Measurements from ENCODE around the gene UBE2S. TPM values are rescaled to one million over a fixed set of nuclear protein-coding genes. Genes with fewer than 3 reads are reported as not detected.

Gene UBE2S
- total RNA-seq, 1 experiment from 2014 or later = 269 TPM

GRCh38 chr19:55373993-55374757, 33.4 kb downstream of the UBE2S start:
- in situ Hi-C loops (cut with HindIII; ENCODE audit: low pct_unique_long_range_greater_than_20kb, low sequenced_read_pairs) = no loop called here
- DNase-seq (ENCODE audit: low read depth, low spot score) = no peak

GRCh38 chr19:55373306-55373992, 34.1 kb downstream of the UBE2S start:
- no peak for DNase-seq (ENCODE audit: low read depth, low spot score)
- in situ Hi-C loops (cut with HindIII; ENCODE audit: low pct_unique_long_range_greater_than_20kb, low sequenced_read_pairs) = no loop called here

- DNase-seq (ENCODE audit: low read depth, low spot score) = no peak
- in situ Hi-C loops (cut with HindIII; ENCODE audit: low pct_unique_long_range_greater_than_20kb, low sequenced_read_pairs) = no loop called here
Observed at GRCh38 chr19:55372316-55373081, 35.1 kb downstream of the UBE2S start.

GRCh38 chr19:55370305-55370988, 37.1 kb downstream of the UBE2S start, which contains the start of gene IL11:
IL11 (minus strand) TSS chr19:55370463; CDS start chr19:55370310, 153 bp downstream.
- DNase-seq (ENCODE audit: low read depth, low spot score) = no peak
- in situ Hi-C loops (cut with HindIII; ENCODE audit: low pct_unique_long_range_greater_than_20kb, low sequenced_read_pairs) = no loop called here

GRCh38 chr19:55369653-55370304, 37.8 kb downstream of the UBE2S start:
- DNase-seq (ENCODE audit: low read depth, low spot score) = peak; percentile 21
- in situ Hi-C loops (cut with HindIII; ENCODE audit: low pct_unique_long_range_greater_than_20kb, low sequenced_read_pairs) = no loop called here

- in situ Hi-C loops (cut with HindIII; ENCODE audit: low pct_unique_long_range_greater_than_20kb, low sequenced_read_pairs) = no loop called here
Observed at GRCh38 chr19:55368701-55369563, 38.7 kb downstream of the UBE2S start.

GRCh38 chr19:55368106-55368505, 39.5 kb downstream of the UBE2S start:
- in situ Hi-C loops (cut with HindIII; ENCODE audit: low pct_unique_long_range_greater_than_20kb, low sequenced_read_pairs) = no loop called here
- DNase-seq (ENCODE audit: low read depth, low spot score) = no peak

More at GRCh38 chr19:55368701-55369563, 38.7 kb downstream of the UBE2S start:
- no peak for DNase-seq (ENCODE audit: low read depth, low spot score)

GRCh38 chr19:55366790-55367189, 40.8 kb downstream of the UBE2S start:
- no peak for DNase-seq (ENCODE audit: low read depth, low spot score)
- in situ Hi-C loops (cut with HindIII; ENCODE audit: low pct_unique_long_range_greater_than_20kb, low sequenced_read_pairs) = no loop called here

GRCh38 chr19:55365964-55366363, 41.6 kb downstream of the UBE2S start:
- in situ Hi-C loops (cut with HindIII; ENCODE audit: low pct_unique_long_range_greater_than_20kb, low sequenced_read_pairs) = no loop called here
- DNase-seq (ENCODE audit: low read depth, low spot score) = no peak

- in situ Hi-C loops (cut with HindIII; ENCODE audit: low pct_unique_long_range_greater_than_20kb, low sequenced_read_pairs) = no loop called here
- no peak for DNase-seq (ENCODE audit: low read depth, low spot score)
Observed at GRCh38 chr19:55365245-55365644, 42.3 kb downstream of the UBE2S start.

GRCh38 chr19:55362990-55363716, 44.4 kb downstream of the UBE2S start, which contains the start of gene GARIN5B:
GARIN5B (minus strand) TSS chr19:55363260; CDS start chr19:55363066, 194 bp downstream.
- in situ Hi-C loops (cut with HindIII; ENCODE audit: low pct_unique_long_range_greater_than_20kb, low sequenced_read_pairs) = no loop called here
- no peak for DNase-seq (ENCODE audit: low read depth, low spot score)

GRCh38 chr19:55362174-55362989, 45.2 kb downstream of the UBE2S start:
- in situ Hi-C loops (cut with HindIII; ENCODE audit: low pct_unique_long_range_greater_than_20kb, low sequenced_read_pairs) = no loop called here
- DNase-seq (ENCODE audit: low read depth, low spot score) = no peak

- in situ Hi-C loops (cut with HindIII; ENCODE audit: low pct_unique_long_range_greater_than_20kb, low sequenced_read_pairs) = no loop called here
- DNase-seq (ENCODE audit: low read depth, low spot score) = no peak
Observed at GRCh38 chr19:55360902-55361301, 46.7 kb downstream of the UBE2S start.

GRCh38 chr19:55358943-55359908, 48.4 kb downstream of the UBE2S start:
- in situ Hi-C loops (cut with HindIII; ENCODE audit: low pct_unique_long_range_greater_than_20kb, low sequenced_read_pairs) = no loop called here
- no peak for DNase-seq (ENCODE audit: low read depth, low spot score)

All from SK-MEL-5 (cell line).